AG04449 (cell line): ENCODE measurements around the gene SLC13A5.

Experiments
- CTCF ChIA-PET: fragments of 350-600 bp; formaldehyde crosslinking; extraction: SDS; loops from one replicate; lab custom pipeline; 2021; ENCODE audit warnings: antibody characterized with exemption; lab: Yijun Ruan, JAX
- POLR2A ChIA-PET: fragments of 400-600, 350-600 bp; formaldehyde crosslinking; extraction: SDS; loops from one replicate; lab custom pipeline; 2020; ENCODE audit warnings: antibody characterized with exemption, inconsistent platforms; lab: Yijun Ruan, JAX
- DNase-seq: peaks from one replicate; pipeline ENCODE4 v3.0.0-alpha.2; 2010; ENCODE audit warnings: low read depth, low spot score
- H3K4me3 ChIP-seq: 2 replicates; pipeline ENCODE4 v1.5.1; 2011; ENCODE audit warnings: low read depth, mild to moderate bottlenecking, control low read depth, low read length
- CTCF ChIP-seq: IDR thresholded peaks from one replicate; pipeline ENCODE4 v1.5.1; 2011; ENCODE audit warnings: mild to moderate bottlenecking, moderate library complexity, low read length, control low read depth, inconsistent platforms; ENCODE audit not compliant: insufficient read depth; ENCODE audit errors: missing control alignments

SLC13A5 gene

GRCh38 chr17:6713130-6713917 is at the start of gene SLC13A5:
Gene SLC13A5 (minus strand): TSS chr17:6713369. CDS start chr17:6713333, 36 bp downstream.
- peak within 1 kb of the TSS; percentile 27 for H3K4me3 ChIP-seq
- DNase-seq, result no peak
- POLR2A ChIA-PET, result no interaction called here
- TF ChIP-seq CTCF, result peak; percentile 50
- CTCF ChIA-PET, result interaction anchor here (0.8 to 1.5 kb wide), 2 partner anchors 25 to 58 kb away, joined by 4 read pairs; no protein-coding TSS in a partner anchor

GRCh38 chr17:6761779-6762178 is 48.6 kb upstream of the SLC13A5 start:
- H3K4me3 ChIP-seq, result no peak overlapping the region
- CTCF ChIA-PET, result interaction anchor here (1.6 kb wide), 1 partner anchor 9 kb away, joined by 3 read pairs; no protein-coding TSS in a partner anchor
- TF ChIP-seq CTCF, result no peak
- POLR2A ChIA-PET, result no interaction called here
- no peak for DNase-seq

- POLR2A ChIA-PET, result no interaction called here
- no peak for DNase-seq
- CTCF ChIA-PET, result no interaction called here
- TF ChIP-seq CTCF, result no peak
- no peak overlapping the region for H3K4me3 ChIP-seq
Observed at GRCh38 chr17:6757747-6758146, 44.6 kb upstream of the SLC13A5 start.

GRCh38 chr17:6756425-6757031 is 43.4 kb upstream of the SLC13A5 start:
- ChIA-PET CTCF (no interaction called here), POLR2A (no interaction called here)
- peak overlapping the region; percentile 49 for H3K4me3 ChIP-seq
- DNase-seq, result no peak
- TF ChIP-seq CTCF, result no peak

DNA sequence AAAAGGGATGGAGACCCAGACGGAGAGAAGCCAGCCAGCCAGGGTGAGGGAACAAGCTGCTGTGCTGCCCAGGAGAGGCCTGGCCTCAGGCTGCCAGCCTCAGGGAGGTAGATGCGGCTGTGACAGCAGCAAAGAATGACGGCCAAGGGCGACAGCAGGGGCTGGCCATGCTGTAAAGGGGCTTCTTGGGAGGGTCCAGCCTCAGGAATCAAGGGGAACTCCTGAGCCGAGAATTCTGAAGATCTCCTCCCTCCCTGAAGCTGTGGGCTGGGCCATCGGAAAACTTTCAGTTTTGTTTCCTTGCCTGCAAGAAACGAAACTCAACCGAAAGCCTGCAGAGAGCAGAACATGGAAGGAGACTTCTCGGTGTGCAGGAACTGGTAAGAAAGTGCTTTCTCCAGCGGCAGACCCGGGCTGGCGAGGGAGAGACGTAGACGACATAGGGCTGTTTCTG is 42.6 kb upstream of the SLC13A5 start, which contains the start of gene XAF1:
XAF1 (plus strand) TSS at position 316 of the 454 bp plus-strand sequence; CDS start at position 349, 33 bp downstream.
- no peak for TF ChIP-seq CTCF
- DNase-seq, result no peak
- H3K4me3 ChIP-seq, result peak within 1 kb of the TSS; percentile 49
- ChIA-PET POLR2A (interaction anchor here (0.6 kb wide), 1 partner anchor 22 kb away, joined by 3 read pairs; no protein-coding TSS in a partner anchor), CTCF (no interaction called here)

DNA sequence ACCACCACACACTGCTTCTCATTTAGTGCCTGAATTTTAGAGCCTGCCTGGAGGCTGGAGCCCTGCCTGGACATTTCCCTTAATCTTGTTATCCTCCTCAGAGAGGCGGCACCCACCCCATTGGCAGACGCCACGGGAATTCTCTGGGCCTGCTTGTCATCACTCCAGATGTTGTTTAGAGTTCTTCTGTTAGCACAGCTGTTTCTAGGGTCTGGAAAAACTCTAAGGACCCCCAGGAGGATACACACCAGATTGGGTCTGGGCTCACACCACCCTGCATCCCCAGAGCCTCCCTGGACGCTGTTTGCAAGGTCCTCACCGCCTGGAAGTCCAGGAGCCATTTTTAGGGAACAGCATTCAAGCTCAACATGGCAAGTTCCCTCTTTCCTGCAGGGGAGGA is 42.1 kb upstream of the SLC13A5 start:
- no peak for DNase-seq
- ChIA-PET CTCF (no interaction called here), POLR2A (no interaction called here)
- peak overlapping the region; percentile 49; the same call in 1 of the 2 replicates for H3K4me3 ChIP-seq
- TF ChIP-seq CTCF, result no peak
